Liver (tissue), 9 donors: ENCODE measurements around the gene CPLX3. TPM values are rescaled to one million over a fixed set of nuclear protein-coding genes. Genes with fewer than 3 reads are reported as not detected.

Experiments used
- DNase-seq: peaks from one replicate; pipeline ENCODE4 v3.0.0-alpha.2; 2017; ENCODE audit warnings: low spot score
- H3K27ac ChIP-seq, 2 donors: one replicate each; pipeline ENCODE4 v1.7.0; 2013; ENCODE audit warnings: inconsistent platforms in 2 of 2, low read length in 2 of 2, control low read depth in 1 of 2, low read depth in 1 of 2, mild to moderate bottlenecking in 1 of 2
- H3K27me3 ChIP-seq, 4 donors: one replicate each; pipeline versions ENCODE4 v1.6.1 to v1.7.0; 2013; ENCODE audit warnings: low read length in 3 of 4, inconsistent platforms in 1 of 4, mild to moderate bottlenecking in 1 of 4, moderate library complexity in 1 of 4; ENCODE audit not compliant: control insufficient read depth in 4 of 4, insufficient read depth in 4 of 4
- H3K36me3 ChIP-seq, 4 donors: one replicate each; pipeline versions ENCODE4 v1.6.1 to v1.7.0; 2013; ENCODE audit warnings: low read length in 3 of 4, mild to moderate bottlenecking in 3 of 4, low read depth in 1 of 4, moderate library complexity in 1 of 4; ENCODE audit not compliant: control insufficient read depth in 4 of 4, insufficient read depth in 3 of 4
- H3K4me1 ChIP-seq, 4 donors: one replicate each; pipeline versions ENCODE4 v1.6.1 to v1.7.0; 2013; ENCODE audit warnings: low read length in 3 of 4, mild to moderate bottlenecking in 3 of 4, moderate library complexity in 1 of 4; ENCODE audit not compliant: control insufficient read depth in 4 of 4, insufficient read depth in 4 of 4
- H3K4me3 ChIP-seq, 3 donors: one replicate each; pipeline versions ENCODE4 v1.6.1 to v1.7.0; 2013; ENCODE audit warnings: low read length in 3 of 3, control low read depth in 1 of 3, low read depth in 1 of 3, mild to moderate bottlenecking in 1 of 3
- H3K9ac ChIP-seq, 2 donors: one replicate each; pipeline ENCODE4 v1.7.0; 2013; ENCODE audit warnings: low read length in 2 of 2, mild to moderate bottlenecking in 2 of 2, moderate library complexity in 2 of 2, control low read depth in 1 of 2, low read depth in 1 of 2
- H3K9me3 ChIP-seq, 4 donors: one replicate each; pipeline versions ENCODE4 v1.6.1 to v1.7.0; 2013; ENCODE audit warnings: low read length in 3 of 4; ENCODE audit not compliant: control insufficient read depth in 4 of 4
- ATF3 ChIP-seq: IDR thresholded peaks from 2 replicates; pipeline ENCODE4 v1.6.1; 2016; ENCODE audit warnings: antibody characterized with exemption
- CTCF ChIP-seq: fragments of 150-350 bp; IDR thresholded peaks from 2 replicates; pipeline ENCODE4 v1.5.1; 2017; ENCODE audit warnings: improper control_type of control experiment, low read depth, low read length; ENCODE audit not compliant: missing input control
- EGR1 ChIP-seq, 2 donors: IDR thresholded peaks; 2 replicates each; pipeline ENCODE4 v1.6.1; 2016 to 2018; ENCODE audit warnings: antibody characterized with exemption in 2 of 2, low read depth in 2 of 2
- FOXA1 ChIP-seq: IDR thresholded peaks from 2 replicates; pipeline ENCODE4 v1.6.1; 2016; ENCODE audit warnings: antibody characterized with exemption
- FOXA2 ChIP-seq: IDR thresholded peaks from 2 replicates; pipeline ENCODE4 v1.6.1; 2016; ENCODE audit warnings: antibody characterized with exemption
- GABPA ChIP-seq, 2 donors: IDR thresholded peaks in 1 of 2; conservative IDR thresholded peaks in 1 of 2; 2 replicates each; pipeline ENCODE4 v1.6.1; 2016; ENCODE audit warnings: antibody characterized with exemption in 2 of 2, mild to moderate bottlenecking in 1 of 2, moderate library complexity in 1 of 2
- HNF4A ChIP-seq, 2 donors: conservative IDR thresholded peaks; 2 replicates each; pipeline ENCODE4 v1.6.1; 2016; ENCODE audit warnings: antibody characterized with exemption in 2 of 2, mild to moderate bottlenecking in 2 of 2
- HNF4G ChIP-seq: IDR thresholded peaks from 2 replicates; pipeline ENCODE4 v1.6.1; 2016; ENCODE audit warnings: antibody characterized with exemption
- JUND ChIP-seq, 2 donors: IDR thresholded peaks; 2 replicates each; pipeline ENCODE4 v1.6.1; 2016; ENCODE audit warnings: antibody characterized with exemption in 2 of 2
- MAX ChIP-seq: IDR thresholded peaks from 2 replicates; pipeline ENCODE4 v1.6.1; 2016; ENCODE audit warnings: antibody characterized with exemption
- NR2F2 ChIP-seq: IDR thresholded peaks from 2 replicates; pipeline ENCODE4 v1.6.1; 2016; ENCODE audit warnings: antibody characterized with exemption
- RAD21 ChIP-seq, 2 donors: IDR thresholded peaks; 2 replicates each; pipeline ENCODE4 v1.6.1; 2016; ENCODE audit warnings: antibody characterized with exemption in 2 of 2, mild to moderate bottlenecking in 2 of 2
- REST ChIP-seq: IDR thresholded peaks from 2 replicates; pipeline ENCODE4 v1.6.1; 2016; ENCODE audit warnings: antibody characterized with exemption, mild to moderate bottlenecking
- SP1 ChIP-seq: IDR thresholded peaks from 2 replicates; pipeline ENCODE4 v1.6.1; 2018; ENCODE audit warnings: antibody characterized with exemption, mild to moderate bottlenecking
- YY1 ChIP-seq: IDR thresholded peaks from 2 replicates; pipeline ENCODE4 v1.6.1; 2016; ENCODE audit warnings: antibody characterized with exemption, mild to moderate bottlenecking
- ZBTB33 ChIP-seq: IDR thresholded peaks from 2 replicates; pipeline ENCODE4 v1.6.1; 2016; ENCODE audit warnings: antibody characterized with exemption
- WGBS: extraction: QIAGEN DNeasy Blood & Tissue Kit; methylation state at CpG from one replicate; pipeline ENCODE4 v1.1.7; 2013; 5-methylcytosine and 5-hydroxymethylcytosine counted together
- polyA plus RNA-seq, 2 donors: library from polyadenylated mRNA; stranded (reverse) in 1 of 2; unstranded in 1 of 2; fragments of 200-250 nt in 1 of 2; fragments of >200 nt in 1 of 2; fragmentation: Nextera tagmentation in 1 of 2; extraction: Ambion mirVana in 1 of 2; gene quantifications; one replicate each; pipeline versions ENCODE4 v1.2.1 to v1.2.3, GENCODE V29; 2013 to 2015
- total RNA-seq, 2 donors: library from RNA; depleted of rRNA; stranded (reverse); fragments of >200 nt; gene quantifications; one replicate each; pipeline ENCODE4 v1.2.3, GENCODE V29; 2014
- donor health status: healthy.
- donor health status: healthy.
- donor health status: healthy.
- donor health status: healthy.
- donor health status: healthy.

The CPLX3 gene
- total and polyA plus RNA-seq, 4 donors: not detected

GRCh38 chr15:74864296-74864695 is 37.9 kb downstream of the CPLX3 start (continued):
- no peak for TF ChIP-seq YY1

GRCh38 chr15:74865316-74865715 is 38.9 kb downstream of the CPLX3 start:
- Histone ChIP-seq H3K4me1 (peaks cover 16 to 34% (median 27%) of the 10 kb centered on the region in 4 donors), H3K9ac (no peak overlapping the region), H3K9me3 (no peaks in the 10 kb centered on the region), H3K4me3 (no peak overlapping the region), H3K27ac (no peak overlapping the region), H3K27me3 (no peaks in the 10 kb centered on the region), H3K36me3 (peaks cover 0 to 2% (median 0%) of the 10 kb centered on the region in 4 donors)
- no peak for TF ChIP-seq MAX
- no peak for TF ChIP-seq EGR1 (IDR thresholded peaks at IDR 0.05; ENCODE audit: low read depth in 2 of 2)
- TF ChIP-seq ATF3: no peak
- DNase-seq: no peak
- WGBS: 82% methylated on average over 2 of the region's 2 CpGs

- Histone ChIP-seq H3K4me3 (no peak overlapping the region), H3K36me3 (peaks cover 0 to 2% (median 0%) of the 10 kb centered on the region in 4 donors), H3K9me3 (no peaks in the 10 kb centered on the region), H3K27ac (no peak overlapping the region), H3K27me3 (no peaks in the 10 kb centered on the region), H3K9ac (no peak overlapping the region), H3K4me1 (peaks cover 20 to 42% (median 34%) of the 10 kb centered on the region in 4 donors)
- no peak for DNase-seq
- 90% methylated on average over 6 of the region's 6 CpGs for WGBS
- TF ChIP-seq SP1 (no peak), JUND (IDR thresholded peaks at IDR 0.05) (no peak), REST (no peak), GABPA (IDR thresholded peaks at IDR 0.05 in 1 of 2, conservative IDR thresholded peaks at IDR 0.05 in 1 of 2) (no peak), YY1 (no peak), CTCF (no peak), NR2F2 (no peak), RAD21 (IDR thresholded peaks at IDR 0.05) (no peak), MAX (no peak), HNF4A (conservative IDR thresholded peaks at IDR 0.05) (no peak), ATF3 (no peak), FOXA1 (no peak), HNF4G (no peak), EGR1 (IDR thresholded peaks at IDR 0.05; ENCODE audit: low read depth in 2 of 2) (no peak), FOXA2 (no peak), ZBTB33 (no peak)
Measured at GRCh38 chr15:74866090-74866489, 39.7 kb downstream of the CPLX3 start.
